SK-N-SH (cell line): Measurements from ENCODE around the gene FKBP8.

Experiments used
- EP300 ChIP-seq, 2 experiments: IDR thresholded peaks; 2 replicates each; pipeline versions ENCODE4 v1.4.0 to v1.6.1; 2012; ENCODE audit warnings: borderline replicate concordance in 1 of 2, low read depth in 1 of 2, low read length in 1 of 2
- POLR2AphosphoS5 ChIP-seq: IDR thresholded peaks from 2 replicates; pipeline ENCODE4 v1.6.1; 2012; ENCODE audit warnings: low read depth, low read length
- RXRA ChIP-seq: IDR thresholded peaks from 2 replicates; pipeline ENCODE4 v1.4.0; 2012; ENCODE audit warnings: low read depth, mild to moderate bottlenecking, borderline replicate concordance
- TF ChIP-seq, protein P1 (sequence below): fragments of 200-600 bp; sonication (generic); IDR thresholded peaks from 2 replicates; pipeline ENCODE4 v1.6.1; 2017; ENCODE audit warnings: antibody characterized with exemption, mild to moderate bottlenecking, moderate library complexity

DNA sequence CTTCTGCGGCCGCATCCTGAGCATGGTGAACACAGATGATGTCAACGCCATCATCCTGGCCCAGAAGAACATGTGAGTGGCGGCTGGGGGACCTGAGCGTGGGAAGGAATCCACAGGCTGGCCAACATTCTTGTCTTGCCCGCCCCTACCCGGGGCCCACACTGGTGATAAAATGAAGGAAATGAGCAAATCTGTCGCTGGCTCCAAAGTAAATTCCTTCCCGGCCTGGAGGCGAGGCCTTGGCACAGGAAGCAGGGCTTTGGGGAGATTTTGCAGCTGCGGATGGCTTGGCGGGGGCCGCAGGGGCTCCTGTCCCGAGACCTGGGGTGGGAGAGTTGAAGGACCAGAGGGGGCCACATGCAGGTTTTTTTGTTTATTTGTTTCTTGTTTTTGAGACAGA, 18.7 kb upstream of the FKBP8 start:
- TF ChIP-seq RXRA (no peak), EP300 (IDR thresholded peaks at IDR 0.05; ENCODE audit: borderline replicate concordance in 1 of 2, low read depth in 1 of 2, low read length in 1 of 2) (no peak), POLR2AphosphoS5 (no peak)
- TF ChIP-seq, protein P1, sequence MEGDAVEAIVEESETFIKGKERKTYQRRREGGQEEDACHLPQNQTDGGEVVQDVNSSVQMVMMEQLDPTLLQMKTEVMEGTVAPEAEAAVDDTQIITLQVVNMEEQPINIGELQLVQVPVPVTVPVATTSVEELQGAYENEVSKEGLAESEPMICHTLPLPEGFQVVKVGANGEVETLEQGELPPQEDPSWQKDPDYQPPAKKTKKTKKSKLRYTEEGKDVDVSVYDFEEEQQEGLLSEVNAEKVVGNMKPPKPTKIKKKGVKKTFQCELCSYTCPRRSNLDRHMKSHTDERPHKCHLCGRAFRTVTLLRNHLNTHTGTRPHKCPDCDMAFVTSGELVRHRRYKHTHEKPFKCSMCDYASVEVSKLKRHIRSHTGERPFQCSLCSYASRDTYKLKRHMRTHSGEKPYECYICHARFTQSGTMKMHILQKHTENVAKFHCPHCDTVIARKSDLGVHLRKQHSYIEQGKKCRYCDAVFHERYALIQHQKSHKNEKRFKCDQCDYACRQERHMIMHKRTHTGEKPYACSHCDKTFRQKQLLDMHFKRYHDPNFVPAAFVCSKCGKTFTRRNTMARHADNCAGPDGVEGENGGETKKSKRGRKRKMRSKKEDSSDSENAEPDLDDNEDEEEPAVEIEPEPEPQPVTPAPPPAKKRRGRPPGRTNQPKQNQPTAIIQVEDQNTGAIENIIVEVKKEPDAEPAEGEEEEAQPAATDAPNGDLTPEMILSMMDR, result no peak
